ENCODE measurements around the gene VPS8.

DNA sequence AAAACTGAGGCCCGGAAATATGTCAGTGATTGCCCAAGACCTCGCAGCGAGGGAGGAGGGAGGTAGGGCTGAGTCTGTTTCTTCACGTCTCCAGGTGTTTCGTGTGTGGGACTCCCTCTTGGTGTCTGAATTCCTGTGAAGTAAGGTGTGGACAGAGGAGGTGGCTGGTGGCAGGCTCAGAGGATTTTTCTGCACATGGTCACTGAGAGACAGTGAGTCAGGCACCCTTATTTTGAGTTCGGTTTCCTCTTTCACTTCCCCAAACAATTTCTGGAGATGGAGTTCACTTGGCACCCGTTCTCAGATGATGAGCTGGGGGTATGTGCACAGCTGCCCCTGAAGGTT is 46.3 kb upstream of the VPS8 start:
- TF ChIP-seq FOXA1 (IDR thresholded peaks at IDR 0.05), result no peak
- TF ChIP-seq FOXM1 (IDR thresholded peaks at IDR 0.05; ENCODE audit: borderline replicate concordance), result no peak
- TF ChIP-seq FOXK2 (IDR thresholded peaks at IDR 0.05), result no peak
- TF ChIP-seq ELF4 (IDR thresholded peaks at IDR 0.05), result no peak
- no peak for TF ChIP-seq ZNF384 (IDR thresholded peaks at IDR 0.05)
- TF ChIP-seq HDGF (IDR thresholded peaks at IDR 0.05; ENCODE audit: borderline replicate concordance), result no peak
- TF ChIP-seq NFRKB (IDR thresholded peaks at IDR 0.05), result no peak
- TF ChIP-seq LEF1 (IDR thresholded peaks at IDR 0.05; ENCODE audit: borderline replicate concordance), result no peak
- no peak for TF ChIP-seq BHLHE40 (IDR thresholded peaks at IDR 0.05; ENCODE audit: borderline replicate concordance)

Data from HEK293T (cell line).